GM12892 (cell line): Measurements from ENCODE around the gene OR10G8.

Experiments used
- DNase-seq: peaks from one replicate; pipeline ENCODE4 v3.0.0; 2011; ENCODE audit not compliant: insufficient read length
- FAIRE-seq: peaks from 2 replicates; lab custom pipeline; 2011; peaks lifted over from hg19 to GRCh38; lab: Jason Lieb, UNC
- POLR2A ChIP-seq: IDR thresholded peaks from 2 replicates; pipeline ENCODE4 v1.6.1; 2011; ENCODE audit warnings: low read depth, low read length, control low read depth
- POLR2AphosphoS5 ChIP-seq: IDR thresholded peaks from 2 replicates; pipeline ENCODE4 v1.6.1; 2011; ENCODE audit warnings: low read depth, low read length, control low read depth
- TAF1 ChIP-seq: IDR thresholded peaks from 2 replicates; pipeline ENCODE4 v1.6.1; 2011; ENCODE audit warnings: low read depth, mild to moderate bottlenecking, control low read depth, low read length, borderline replicate concordance

Gene OR10G8

DNA sequence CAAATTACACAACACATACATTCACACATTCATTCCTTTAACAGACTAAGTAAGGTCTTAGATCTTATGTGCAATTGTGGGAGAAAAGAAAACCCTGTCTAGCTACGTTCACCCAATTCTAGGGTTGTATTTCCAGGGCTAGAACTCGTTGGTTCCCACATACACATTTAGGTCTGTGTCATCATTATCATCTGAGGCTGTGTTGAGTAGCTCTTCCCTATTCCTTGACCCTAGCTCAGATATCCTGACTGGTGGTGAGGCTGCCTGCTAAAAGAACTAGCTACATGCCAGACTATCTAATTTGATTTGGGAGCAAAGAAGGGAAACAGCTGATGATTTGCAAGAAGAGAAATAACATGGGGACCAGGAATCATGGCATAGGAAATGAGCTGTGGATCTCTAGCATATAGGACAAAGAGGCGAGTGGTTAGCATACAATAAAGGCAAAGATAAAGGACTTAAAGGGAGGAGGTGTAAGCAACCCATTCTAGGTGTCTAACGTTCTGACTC, 42.1 kb downstream of the OR10G8 start:
- DNase-seq (no peak), FAIRE-seq (no peak)
- TF ChIP-seq POLR2A: no peak
- no peak for TF ChIP-seq POLR2AphosphoS5
- TF ChIP-seq TAF1: no peak

DNA sequence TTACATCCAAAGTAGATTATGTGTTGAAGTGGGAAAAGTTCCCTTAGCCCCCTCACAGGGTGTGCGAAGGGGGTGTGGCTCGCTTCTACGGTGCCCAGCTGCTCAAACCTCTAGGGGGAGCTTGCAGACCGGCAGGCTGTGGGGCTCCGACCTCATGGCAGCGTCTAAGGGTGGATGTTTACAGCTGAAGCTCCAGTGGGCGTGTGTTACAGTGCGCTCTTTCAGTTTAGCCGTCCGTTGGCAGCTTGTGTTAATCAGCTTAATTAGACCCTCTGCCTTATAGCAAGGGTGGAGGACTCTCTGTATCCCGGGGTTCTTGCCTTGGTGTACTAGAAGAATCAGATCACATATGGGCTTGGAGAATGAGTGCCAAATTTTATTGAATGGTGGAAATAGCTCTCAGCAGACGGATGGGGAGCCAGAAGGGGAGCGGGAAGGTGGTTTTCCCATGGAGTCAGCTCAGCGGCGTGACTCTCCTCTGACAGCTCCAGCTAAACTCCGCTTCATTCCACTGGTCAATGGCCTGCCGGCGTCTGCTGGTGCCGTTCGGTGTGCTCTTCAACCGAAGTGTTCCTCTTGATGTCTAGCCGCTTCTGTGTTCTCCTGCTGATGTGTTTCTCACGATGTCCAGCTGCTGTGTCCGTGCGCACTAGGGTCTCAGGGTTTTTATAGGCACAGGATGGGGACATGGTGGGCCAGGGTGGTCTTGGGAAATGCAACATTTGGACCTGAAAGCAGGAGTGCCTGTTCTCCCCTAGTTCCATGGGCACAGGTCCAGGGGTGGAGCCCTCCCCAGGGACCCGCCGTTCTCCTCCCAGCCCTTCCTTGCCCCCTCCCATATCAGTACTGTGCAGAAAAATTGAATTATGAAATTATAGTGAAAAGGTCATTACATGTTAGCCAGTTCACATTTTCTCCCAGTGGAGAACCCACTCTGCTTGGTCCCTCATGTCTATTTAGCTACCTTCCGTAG, 43.1 kb downstream of the OR10G8 start:
- DNase-seq: no peak
- peak; percentile 21 for FAIRE-seq
- TF ChIP-seq POLR2AphosphoS5 (no peak), TAF1 (no peak)

- TF ChIP-seq TAF1 (no peak), POLR2A (no peak), POLR2AphosphoS5 (no peak)
- FAIRE-seq (peak; percentile 89), DNase-seq (no peak)
Observed at GRCh38 chr11:124070915-124071622, 44.5 kb downstream of the OR10G8 start.

DNA sequence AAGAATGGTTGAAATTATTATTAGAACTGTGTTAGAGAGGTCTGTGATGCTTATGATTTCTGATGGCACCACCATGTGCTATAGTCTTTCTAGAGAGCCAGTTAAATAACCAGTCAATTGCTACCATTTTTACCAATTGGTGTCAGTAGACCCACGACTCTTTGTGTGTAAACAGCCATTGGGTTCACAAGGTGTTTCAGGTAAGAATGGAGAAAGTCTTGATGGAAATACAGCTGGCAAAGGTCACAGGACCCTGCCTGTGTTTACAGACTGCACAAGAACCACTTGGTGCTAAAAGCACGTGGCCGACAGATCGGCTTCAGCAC, 45.0 kb downstream of the OR10G8 start:
- FAIRE-seq (peak; percentile 33), DNase-seq (no peak)
- TF ChIP-seq POLR2AphosphoS5 (no peak), POLR2A (no peak), TAF1 (no peak)

DNA sequence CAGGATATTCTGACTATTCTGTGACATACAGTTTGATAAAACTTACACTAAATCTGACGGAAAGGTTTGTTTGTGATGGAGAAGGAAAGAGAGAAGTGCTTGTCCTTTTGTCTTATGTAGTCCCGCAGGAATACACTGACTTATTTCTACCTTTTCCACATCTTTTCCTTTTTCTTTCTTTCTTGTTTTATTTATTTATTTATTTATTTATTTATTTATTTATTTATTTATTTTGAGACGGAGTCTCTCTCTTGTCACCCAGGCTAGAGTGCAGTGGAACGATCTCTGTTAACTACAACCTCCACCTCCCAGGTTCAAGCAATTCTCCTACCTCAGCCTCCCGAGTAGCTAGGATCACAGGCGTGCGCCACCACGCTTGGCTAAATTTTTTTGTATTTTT, 45.5 kb downstream of the OR10G8 start:
- DNase-seq (no peak), FAIRE-seq (no peak)
- TF ChIP-seq POLR2AphosphoS5 (no peak), TAF1 (no peak), POLR2A (no peak)

- FAIRE-seq (no peak), DNase-seq (no peak)
- TF ChIP-seq POLR2AphosphoS5 (no peak), POLR2A (no peak), TAF1 (no peak)
Observed at GRCh38 chr11:124074554-124074953, 48.0 kb downstream of the OR10G8 start.

DNA sequence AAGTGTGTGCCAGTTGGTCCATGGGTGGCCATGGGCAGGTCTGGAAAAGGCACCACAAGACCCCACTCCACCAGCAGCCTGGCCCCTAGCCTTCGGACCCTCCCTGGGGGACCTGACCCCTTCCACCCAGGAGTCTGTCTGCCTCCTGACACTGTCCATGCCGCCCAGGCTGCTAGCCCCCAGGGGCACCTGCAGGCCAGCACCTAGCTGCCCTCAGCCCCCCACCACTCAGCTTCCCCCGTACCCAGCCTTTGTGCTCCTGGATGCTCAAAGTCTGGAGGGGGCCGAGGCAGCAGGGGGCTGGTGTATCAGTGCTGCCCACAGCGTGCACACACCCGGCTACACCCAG, 48.9 kb downstream of the OR10G8 start:
- DNase-seq (no peak), FAIRE-seq (no peak)
- TF ChIP-seq TAF1 (no peak), POLR2A (no peak), POLR2AphosphoS5 (no peak)

GRCh38 chr11:124075841-124076651, 49.4 kb downstream of the OR10G8 start:
- FAIRE-seq (peak; percentile 44), DNase-seq (no peak)
- TF ChIP-seq POLR2A (no peak), TAF1 (no peak), POLR2AphosphoS5 (no peak)

DNA sequence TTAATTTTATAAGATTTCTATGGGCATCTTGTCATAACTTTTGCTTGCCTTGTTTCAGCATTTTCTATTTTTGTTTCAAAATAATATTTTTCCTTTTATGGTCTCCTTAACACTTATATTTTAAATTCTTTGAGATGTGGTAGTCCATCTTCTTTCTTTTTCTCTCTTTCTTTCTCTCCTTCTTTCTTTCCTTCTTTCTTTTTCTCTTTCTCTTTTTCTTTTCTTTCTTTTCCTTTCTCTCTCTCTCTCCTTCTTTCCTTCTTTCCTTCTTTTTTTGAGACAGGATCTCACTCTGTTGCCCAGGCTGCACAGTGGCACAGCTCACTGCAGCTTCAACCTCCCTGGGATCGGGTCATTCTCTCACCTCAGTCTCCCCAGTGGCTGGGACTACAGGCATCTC, 50.7 kb downstream of the OR10G8 start:
- TF ChIP-seq POLR2AphosphoS5: no peak
- no peak for TF ChIP-seq POLR2A
- FAIRE-seq: no peak
- DNase-seq: no peak

- DNase-seq: no peak
- FAIRE-seq: no peak
- TF ChIP-seq POLR2AphosphoS5: no peak
- no peak for TF ChIP-seq POLR2A
- no peak for TF ChIP-seq TAF1
Observed at GRCh38 chr11:124078591-124078990, 52.0 kb downstream of the OR10G8 start.

- TF ChIP-seq TAF1 (no peak), POLR2A (no peak), POLR2AphosphoS5 (no peak)
- DNase-seq: no peak
- FAIRE-seq: no peak
Observed at GRCh38 chr11:124079631-124080326, 53.2 kb downstream of the OR10G8 start.
